Hepatocyte (in vitro differentiated cells): ENCODE results near the gene SLC4A3. TPM values are rescaled to one million over a fixed set of nuclear protein-coding genes. Genes with fewer than 3 reads are reported as not detected.

Source experiments
- DNase-seq: peaks from one replicate; pipeline ENCODE4 v3.0.0-alpha.2; 2016; ENCODE audit warnings: low spot score
- H2AFZ ChIP-seq: fragments of 200-600 bp; sonication (generic); 2 replicates; pipeline ENCODE4 v1.6.0; 2016; ENCODE audit warnings: antibody characterized with exemption, mild to moderate bottlenecking
- H3K27ac ChIP-seq: fragments of 200-600 bp; sonication (generic); 2 replicates; pipeline ENCODE4 v1.5.1; 2016; ENCODE audit warnings: mild to moderate bottlenecking
- H3K27me3 ChIP-seq: fragments of 200-600 bp; sonication (generic); 2 replicates; pipeline ENCODE4 v1.6.1; 2016
- H3K36me3 ChIP-seq: fragments of 200-600 bp; sonication (generic); replicated peaks from 2 replicates; pipeline ENCODE4 v1.5.1; 2016; ENCODE audit warnings: low read depth; ENCODE audit not compliant: insufficient read depth
- H3K4me1 ChIP-seq: fragments of 200-600 bp; sonication (generic); 2 replicates; pipeline ENCODE4 v1.5.1; 2016; ENCODE audit warnings: mild to moderate bottlenecking, moderate library complexity; ENCODE audit not compliant: insufficient read depth
- H3K4me2 ChIP-seq: fragments of 200-600 bp; sonication (generic); 2 replicates; pipeline ENCODE4 v1.6.0; 2016
- H3K4me3 ChIP-seq: fragments of 200-600 bp; sonication (generic); 2 replicates; pipeline ENCODE4 v1.5.1; 2016; ENCODE audit warnings: mild to moderate bottlenecking
- H3K79me2 ChIP-seq: fragments of 200-600 bp; sonication (generic); 2 replicates; pipeline ENCODE4 v1.6.0; 2017; ENCODE audit warnings: mild to moderate bottlenecking
- H3K9me2 ChIP-seq: fragments of 200-600 bp; sonication (generic); replicated peaks from 2 replicates; pipeline ENCODE4 v1.6.0; 2017; ENCODE audit warnings: mild to moderate bottlenecking; ENCODE audit not compliant: insufficient read depth
- H3K9me3 ChIP-seq: fragments of 200-600 bp; sonication (generic); 2 replicates; pipeline ENCODE4 v1.5.1; 2016; ENCODE audit warnings: low read depth, mild to moderate bottlenecking
- H4K20me1 ChIP-seq: fragments of 200-600 bp; sonication (generic); 2 replicates; pipeline ENCODE4 v1.6.0; 2016; ENCODE audit warnings: mild to moderate bottlenecking; ENCODE audit not compliant: insufficient read depth, poor library complexity, severe bottlenecking
- EZH2 ChIP-seq: fragments of 200-600 bp; sonication (generic); IDR thresholded peaks from 2 replicates; pipeline ENCODE4 v1.6.1; 2016; ENCODE audit warnings: antibody characterized with exemption, mild to moderate bottlenecking, borderline replicate concordance
- EZH2phosphoT487 ChIP-seq: fragments of 200-600 bp; sonication (generic); IDR thresholded peaks from one replicate; pipeline ENCODE4 v1.6.1; 2018; ENCODE audit warnings: antibody characterized with exemption, mild to moderate bottlenecking, low read depth, moderate library complexity; ENCODE audit not compliant: unreplicated experiment, severe bottlenecking
- WGBS: methylation state at CpG from one replicate; pipeline ENCODE4 v1.1.6; 2016; ENCODE audit warnings: low lambda C conversion rate; ENCODE audit errors: missing lambda C conversion rate; 5-methylcytosine and 5-hydroxymethylcytosine counted together
- polyA plus RNA-seq: library from polyadenylated mRNA; unstranded; fragments of >200 nt; fragmentation: Nextera tagmentation; extraction: Ambion mirVana; gene quantifications from 2 replicates; pipeline ENCODE4 v1.2.1, GENCODE V29; 2016
- total RNA-seq: library from RNA; depleted of rRNA; stranded (reverse); fragments of >200 nt; gene quantifications from 2 replicates; pipeline ENCODE4 v1.2.3, GENCODE V29; 2014
- TF ChIP-seq, protein P1 (sequence below): fragments of 200-600 bp; sonication (generic); IDR thresholded peaks from 2 replicates; pipeline ENCODE4 v1.5.1; 2016; ENCODE audit warnings: antibody characterized with exemption, mild to moderate bottlenecking; ENCODE audit not compliant: poor library complexity

Gene SLC4A3
- total and polyA plus RNA-seq, 2 experiments from 2014 or later = 3.0 to 8.1 TPM

DNA sequence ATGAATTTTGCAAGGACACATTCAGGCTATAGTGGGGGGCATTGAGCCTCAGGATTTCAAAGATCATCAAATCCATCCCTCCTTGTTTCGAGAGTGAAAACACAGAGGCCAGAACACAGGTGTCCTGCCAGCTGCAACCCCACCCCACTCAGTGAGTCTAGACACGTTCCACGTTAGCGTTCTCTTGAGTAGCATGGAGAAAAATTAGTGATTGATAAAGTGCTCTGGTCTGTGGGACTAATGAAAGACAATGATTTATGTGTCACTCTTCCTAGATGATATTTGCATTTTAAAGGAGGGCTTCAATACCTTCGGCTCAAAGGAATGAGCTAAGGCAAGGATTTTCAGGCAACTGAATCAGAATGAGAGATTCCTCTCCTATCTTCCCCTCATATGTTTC lies 43.8 kb downstream of the SLC4A3 start:
- DNase-seq = no peak
- Histone ChIP-seq H4K20me1 (no peaks in the 10 kb centered on the region), H3K79me2 (no peaks in the 10 kb centered on the region), H3K4me1 (no peaks in the 10 kb centered on the region), H3K27ac (no peak overlapping the region), H3K9me2 (no peaks in the 10 kb centered on the region), H3K36me3 (no peaks in the 10 kb centered on the region), H3K27me3 (no peaks in the 10 kb centered on the region), H2AFZ (no peak overlapping the region), H3K9me3 (no peaks in the 10 kb centered on the region), H3K4me2 (no peak overlapping the region), H3K4me3 (no peak overlapping the region)
- 59% methylated on average over 5 of the region's 5 CpGs for WGBS
- TF ChIP-seq, protein P1, sequence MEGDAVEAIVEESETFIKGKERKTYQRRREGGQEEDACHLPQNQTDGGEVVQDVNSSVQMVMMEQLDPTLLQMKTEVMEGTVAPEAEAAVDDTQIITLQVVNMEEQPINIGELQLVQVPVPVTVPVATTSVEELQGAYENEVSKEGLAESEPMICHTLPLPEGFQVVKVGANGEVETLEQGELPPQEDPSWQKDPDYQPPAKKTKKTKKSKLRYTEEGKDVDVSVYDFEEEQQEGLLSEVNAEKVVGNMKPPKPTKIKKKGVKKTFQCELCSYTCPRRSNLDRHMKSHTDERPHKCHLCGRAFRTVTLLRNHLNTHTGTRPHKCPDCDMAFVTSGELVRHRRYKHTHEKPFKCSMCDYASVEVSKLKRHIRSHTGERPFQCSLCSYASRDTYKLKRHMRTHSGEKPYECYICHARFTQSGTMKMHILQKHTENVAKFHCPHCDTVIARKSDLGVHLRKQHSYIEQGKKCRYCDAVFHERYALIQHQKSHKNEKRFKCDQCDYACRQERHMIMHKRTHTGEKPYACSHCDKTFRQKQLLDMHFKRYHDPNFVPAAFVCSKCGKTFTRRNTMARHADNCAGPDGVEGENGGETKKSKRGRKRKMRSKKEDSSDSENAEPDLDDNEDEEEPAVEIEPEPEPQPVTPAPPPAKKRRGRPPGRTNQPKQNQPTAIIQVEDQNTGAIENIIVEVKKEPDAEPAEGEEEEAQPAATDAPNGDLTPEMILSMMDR = no peak
- no peak for TF ChIP-seq EZH2phosphoT487
- no peak for TF ChIP-seq EZH2

DNA sequence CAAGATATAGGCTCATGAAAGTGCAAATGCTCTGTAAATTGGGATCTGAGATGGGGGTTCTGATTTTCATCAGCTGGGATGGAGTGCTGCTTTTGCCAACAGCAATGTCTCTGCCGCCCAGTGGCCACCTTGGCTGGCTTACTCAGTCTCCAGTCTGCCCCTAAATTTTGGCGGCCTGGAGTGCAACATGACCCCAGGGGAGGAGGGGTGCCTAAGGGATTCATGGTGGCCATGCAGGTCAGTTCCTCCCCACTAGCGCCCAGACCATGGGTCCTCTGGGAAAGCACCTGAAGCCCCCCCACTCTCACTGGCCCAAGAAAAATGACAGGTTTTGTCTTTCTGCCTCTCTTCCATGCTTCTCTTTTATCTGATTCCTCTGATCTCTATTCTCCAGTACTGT lies 45.0 kb downstream of the SLC4A3 start:
- Histone ChIP-seq H2AFZ (no peak overlapping the region), H3K9me2 (no peaks in the 10 kb centered on the region), H3K9me3 (no peaks in the 10 kb centered on the region), H3K4me3 (no peak overlapping the region), H3K4me2 (no peak overlapping the region), H3K4me1 (no peaks in the 10 kb centered on the region), H4K20me1 (no peaks in the 10 kb centered on the region), H3K36me3 (no peaks in the 10 kb centered on the region), H3K27ac (no peak overlapping the region), H3K79me2 (no peaks in the 10 kb centered on the region), H3K27me3 (no peaks in the 10 kb centered on the region)
- no peak for DNase-seq
- TF ChIP-seq EZH2 = no peak
- TF ChIP-seq, protein P1 = no peak
- no peak for TF ChIP-seq EZH2phosphoT487
- WGBS = 90% methylated on average over 3 of the region's 3 CpGs

DNA sequence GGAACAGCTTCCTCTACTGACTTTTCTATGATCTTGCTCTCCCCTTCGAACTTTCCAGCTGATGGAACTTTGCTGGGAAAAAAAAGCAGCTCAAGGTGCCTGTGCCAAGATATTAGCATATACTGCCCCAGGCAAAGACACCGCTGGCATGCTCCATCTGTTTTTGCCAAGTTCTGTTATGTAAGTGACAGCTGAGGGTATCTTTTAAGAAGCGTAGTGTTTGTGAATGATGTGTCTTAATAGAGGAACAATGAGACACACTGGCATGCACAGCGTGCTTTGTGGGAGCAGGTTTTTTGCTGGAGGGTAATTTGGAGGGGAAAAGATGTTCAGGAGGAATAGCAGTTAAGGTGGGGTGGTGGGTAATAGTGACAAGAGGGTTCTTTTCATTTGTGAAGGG lies 47.8 kb downstream of the SLC4A3 start:
- H3K4me1 ChIP-seq = no peaks in the 10 kb centered on the region
- no peaks in the 10 kb centered on the region for H3K9me2 ChIP-seq
- H3K79me2 ChIP-seq = no peaks in the 10 kb centered on the region
- no peak overlapping the region for H3K27ac ChIP-seq
- no peaks in the 10 kb centered on the region for H4K20me1 ChIP-seq
- H3K9me3 ChIP-seq = no peaks in the 10 kb centered on the region
- WGBS = 79% methylated on average over 4 of the region's 4 CpGs
- H3K4me3 ChIP-seq = no peak overlapping the region
- H3K27me3 ChIP-seq = no peaks in the 10 kb centered on the region
- no peaks in the 10 kb centered on the region for H3K36me3 ChIP-seq
- H3K4me2 ChIP-seq = no peak overlapping the region
- no peak overlapping the region for H2AFZ ChIP-seq
- no peak for DNase-seq
- TF ChIP-seq, protein P1 = no peak
- no peak for TF ChIP-seq EZH2phosphoT487
- no peak for TF ChIP-seq EZH2

DNA sequence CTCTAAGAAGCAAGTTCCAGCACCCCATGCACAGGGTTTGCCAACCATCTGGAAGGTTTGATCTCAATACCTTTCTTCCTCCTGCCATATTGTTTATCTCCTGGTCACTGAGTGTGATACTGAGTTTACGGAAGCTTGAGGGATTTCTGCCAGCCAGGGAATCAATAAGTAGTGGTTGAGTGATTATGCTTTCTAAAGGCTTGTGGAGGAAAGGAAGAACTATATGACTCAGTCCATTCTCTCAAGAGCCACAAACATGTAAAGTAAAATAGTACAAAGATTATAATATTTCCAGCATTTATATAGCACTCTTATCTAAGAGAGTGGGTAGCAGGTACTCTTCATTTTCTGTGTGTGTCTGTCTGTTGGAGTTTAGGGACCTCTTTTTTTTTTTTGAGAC lies 49.2 kb downstream of the SLC4A3 start:
- Histone ChIP-seq H3K4me1 (no peaks in the 10 kb centered on the region), H3K27ac (no peak overlapping the region), H3K36me3 (no peaks in the 10 kb centered on the region), H3K9me3 (no peaks in the 10 kb centered on the region), H3K79me2 (no peaks in the 10 kb centered on the region), H3K4me2 (no peak overlapping the region), H3K9me2 (no peaks in the 10 kb centered on the region), H3K27me3 (no peaks in the 10 kb centered on the region), H2AFZ (no peak overlapping the region), H3K4me3 (no peak overlapping the region), H4K20me1 (no peaks in the 10 kb centered on the region)
- WGBS = 84% methylated on average over 1 of the region's 1 CpG
- DNase-seq = no peak
- TF ChIP-seq EZH2phosphoT487 (no peak), EZH2 (no peak)
- TF ChIP-seq, protein P1 = no peak
